Dermis microvascular lymphatic vessel endothelial cell (primary cell): ENCODE measurements around the gene ELOVL5. TPM values are rescaled to one million over a fixed set of nuclear protein-coding genes. Genes with fewer than 3 reads are reported as not detected.
"Not testable (repeated sequence)": the region's sequence is repeated elsewhere in the genome, so short reads cannot be mapped to it uniquely, and the experiment has no call there.

Experiments used
- DNase-seq, 2 donors: peaks; one replicate each; pipeline versions ENCODE4 v3.0.0 to v3.0.0-alpha.2; 2010; ENCODE audit warnings: low read depth in 2 of 2
- total RNA-seq: library from RNA; depleted of rRNA; stranded (reverse); fragments of >200 nt; gene quantifications from 2 replicates; pipeline ENCODE4 v1.2.1, GENCODE V29; 2014

Gene ELOVL5
- total RNA-seq, 1 donor from 2014 or later, result 76.3 TPM

GRCh38 chr6:53305506-53306005 lies 43.2 kb downstream of the ELOVL5 start:
- DNase-seq, result not testable (repeated sequence)

DNA sequence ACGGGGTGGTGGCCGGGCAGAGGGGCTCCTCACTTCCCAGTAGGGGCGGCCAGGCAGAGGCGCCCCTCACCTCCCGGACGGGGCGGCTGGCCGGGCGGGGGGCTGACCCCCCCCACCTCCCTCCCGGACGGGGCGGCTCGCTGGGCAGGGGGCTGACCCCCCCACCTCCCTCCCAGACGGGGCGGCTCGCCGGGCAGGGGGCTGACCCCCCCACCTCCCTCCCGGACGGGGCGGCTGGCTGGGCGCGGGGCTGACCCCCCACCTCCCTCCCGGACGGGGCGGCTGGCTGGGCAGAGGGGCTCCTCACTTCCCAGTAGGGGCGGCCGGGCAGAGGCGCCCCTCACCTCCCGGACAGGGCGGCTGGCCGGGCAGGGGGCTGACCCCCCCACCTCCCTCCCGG lies 43.8 kb downstream of the ELOVL5 start:
- not testable (repeated sequence) for DNase-seq

GRCh38 chr6:53302678-53303360 lies 45.9 kb downstream of the ELOVL5 start:
- DNase-seq, result peak; percentile 93 to 95

DNA sequence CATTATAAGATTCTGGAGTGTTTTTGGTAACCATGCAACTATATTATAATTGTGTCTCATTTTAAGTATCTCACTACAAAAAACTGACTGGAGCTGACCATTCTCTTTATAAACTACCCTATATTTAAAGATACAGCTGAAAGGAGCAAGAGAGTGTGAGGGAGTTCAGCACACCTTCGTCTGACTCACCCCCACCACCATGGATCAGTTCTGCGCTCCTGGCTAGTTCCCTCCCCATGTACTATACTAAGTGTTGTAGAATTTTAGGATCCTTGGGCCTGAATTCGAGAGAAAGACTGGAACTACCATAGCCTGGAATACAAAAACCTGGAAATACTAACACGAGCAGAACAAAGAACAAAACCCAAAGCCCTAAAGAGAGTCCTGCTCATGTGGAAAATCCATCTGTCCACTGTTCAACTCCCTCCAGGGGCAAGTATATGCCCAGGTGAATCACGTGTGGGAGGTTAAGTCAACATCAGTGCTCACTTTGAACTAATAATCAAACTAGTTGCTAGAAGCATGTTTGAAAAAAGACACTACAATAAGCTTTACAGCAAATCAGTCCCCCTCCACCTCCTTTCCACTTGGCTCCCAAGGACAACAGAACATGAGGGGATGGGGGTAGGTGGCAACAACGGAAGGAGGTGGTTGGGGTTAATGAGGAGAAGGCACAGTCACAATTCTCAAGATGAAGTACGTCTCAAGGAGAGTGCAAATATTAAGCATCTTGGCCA lies 46.8 kb downstream of the ELOVL5 start:
- DNase-seq, result peak; percentile 30 to 42

- peak; percentile 54 to 70 for DNase-seq
These were observed 47.8 kb downstream of the ELOVL5 start for GRCh38 chr6:53300656-53301551.

- DNase-seq, result no peak
These were observed 49.3 kb downstream of the ELOVL5 start for GRCh38 chr6:53299331-53300005.

- no peak for DNase-seq
These were observed 51.7 kb downstream of the ELOVL5 start for GRCh38 chr6:53297004-53297403.

- no peak for DNase-seq
These were observed 53.6 kb downstream of the ELOVL5 start for GRCh38 chr6:53295176-53295575.

- no peak for DNase-seq
These were observed 54.1 kb downstream of the ELOVL5 start for GRCh38 chr6:53294611-53295010.

GRCh38 chr6:53294095-53294494 lies 54.7 kb downstream of the ELOVL5 start:
- peak in 1 of 2 donors; percentile 55 for DNase-seq

GRCh38 chr6:53293691-53294090 lies 55.1 kb downstream of the ELOVL5 start:
- no peak for DNase-seq

- no peak for DNase-seq
These were observed 57.9 kb downstream of the ELOVL5 start for GRCh38 chr6:53290537-53291510.

DNA sequence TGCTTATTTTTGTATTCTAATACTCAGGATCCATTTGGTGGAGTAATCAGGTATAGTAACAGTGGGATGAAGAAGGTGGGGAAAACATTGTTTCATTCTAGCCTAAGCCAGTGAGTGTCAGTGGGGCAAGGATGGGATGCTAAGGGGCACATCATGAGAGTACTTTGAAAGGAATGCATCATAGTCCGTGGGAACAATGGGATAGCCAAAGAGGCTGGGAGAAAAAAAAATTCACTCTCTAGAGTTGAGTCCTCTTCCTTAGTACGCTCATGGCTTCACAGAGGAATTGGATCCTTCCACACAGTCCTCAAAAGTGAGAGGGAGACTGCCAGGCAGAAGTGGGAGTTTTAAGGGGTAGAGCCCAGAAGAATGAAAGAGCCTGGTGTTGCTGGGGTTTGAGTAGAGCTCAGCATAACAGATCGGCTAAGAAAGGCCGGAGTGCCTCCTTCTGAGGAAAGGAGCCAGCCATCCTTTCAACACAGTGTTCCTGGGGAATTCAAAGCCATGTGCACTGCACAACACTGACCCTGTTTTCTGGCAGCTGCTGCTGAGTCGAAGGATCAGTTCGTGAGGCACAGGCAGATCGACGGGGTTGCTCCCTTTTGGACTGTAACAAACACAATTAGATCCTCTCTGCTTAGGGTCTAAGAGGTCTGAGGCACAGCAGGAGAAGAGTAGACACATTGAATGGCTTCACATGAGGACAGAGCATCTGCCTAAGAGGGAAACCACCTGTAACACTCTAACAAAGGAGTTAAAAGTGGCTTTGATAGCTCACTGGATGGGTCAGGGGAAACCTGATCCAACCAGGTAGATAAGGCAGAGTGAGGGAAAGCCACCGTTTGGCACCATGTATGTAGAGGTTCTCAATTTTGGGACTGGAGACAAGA lies 61.2 kb downstream of the ELOVL5 start:
- no peak for DNase-seq

DNA sequence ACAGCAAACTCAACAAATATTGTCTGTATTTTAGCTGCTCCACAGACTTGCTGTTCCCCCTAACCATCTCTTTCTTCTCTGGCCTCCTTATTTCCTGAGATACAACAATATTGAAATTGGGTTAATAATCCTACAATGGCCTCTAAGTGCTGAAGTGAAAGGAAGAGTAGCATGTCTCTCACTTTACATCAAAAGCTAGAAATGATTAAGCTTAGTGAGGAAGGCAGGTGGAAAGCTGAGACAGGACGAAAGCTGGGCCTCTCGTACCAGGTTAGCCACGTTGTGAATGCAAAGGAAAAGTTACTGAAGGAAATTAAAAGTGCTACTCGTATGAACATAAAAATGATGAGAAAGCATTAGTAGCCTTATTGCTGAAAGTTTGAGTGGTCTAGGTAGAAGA lies 63.8 kb downstream of the ELOVL5 start:
- DNase-seq, result no peak

DNA sequence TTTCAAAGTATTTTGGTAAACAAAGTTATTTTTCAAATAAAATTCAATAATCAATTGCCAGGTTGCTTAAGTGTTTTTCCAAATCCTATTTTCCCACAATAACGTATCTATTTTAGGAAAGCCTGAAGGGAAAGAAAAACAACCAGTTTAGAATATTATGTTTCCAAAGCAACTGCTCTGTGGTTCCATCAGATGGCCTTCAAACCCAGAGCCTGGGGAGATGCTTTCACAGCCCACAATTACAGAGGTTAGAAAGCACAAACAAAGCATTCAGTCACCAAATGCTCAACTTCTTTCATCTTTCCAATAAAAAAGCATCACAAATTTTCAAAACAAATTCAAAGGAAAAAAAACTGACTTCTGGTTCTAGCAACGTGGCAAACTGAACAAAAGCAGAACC lies 66.0 kb downstream of the ELOVL5 start:
- DNase-seq, result peak; percentile 68 to 76

DNA sequence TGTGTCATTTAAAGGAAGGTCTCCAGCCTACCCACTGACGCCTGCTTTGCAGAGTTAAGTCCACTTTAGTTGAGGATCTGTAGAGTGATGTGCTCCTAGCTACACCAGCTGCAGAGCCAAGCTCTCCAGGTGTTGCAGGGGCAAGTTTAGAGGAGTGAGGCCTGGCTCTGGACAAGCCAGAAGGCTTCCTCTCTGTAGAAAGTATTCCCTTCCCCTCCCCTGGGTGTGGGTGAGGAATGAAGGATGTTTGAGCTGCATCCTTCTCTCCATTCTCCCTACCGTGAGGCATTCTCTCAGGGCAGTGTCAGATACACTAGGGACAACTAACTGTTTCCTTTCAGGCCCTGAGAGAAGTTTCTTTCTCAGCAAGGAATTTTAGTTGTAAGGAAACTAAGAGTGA lies 66.5 kb downstream of the ELOVL5 start:
- DNase-seq, result no peak

- DNase-seq, result no peak
These were observed 67.1 kb downstream of the ELOVL5 start for GRCh38 chr6:53281518-53282215.

- DNase-seq, result no peak
These were observed 68.5 kb downstream of the ELOVL5 start for GRCh38 chr6:53280207-53280606.
